NCI-H2107 treated with DMSO at 0.1 percent for 48 hours (cell line): ENCODE results near the gene RPSA.
"Not testable (repeated sequence)": the region's sequence is repeated elsewhere in the genome, so short reads cannot be mapped to it uniquely, and the experiment has no call there.

Experiments
- DNase-seq: peaks from one replicate; lab custom pipeline; 2025; ENCODE audit not compliant: unreplicated experiment; lab: John Stamatoyannopoulos, UW

The RPSA gene

GRCh38 chr3:39453872-39454271, 47.4 kb downstream of the RPSA start:
- not testable (repeated sequence) for DNase-seq

- no peak for DNase-seq
These were observed 48.2 kb downstream of the RPSA start for GRCh38 chr3:39454591-39455217.

- DNase-seq = no peak
These were observed 49.6 kb downstream of the RPSA start for GRCh38 chr3:39456159-39456558.

GRCh38 chr3:39457361-39457760, 50.8 kb downstream of the RPSA start:
- DNase-seq = no peak

- DNase-seq = not testable (repeated sequence)
These were observed 52.1 kb downstream of the RPSA start for GRCh38 chr3:39458579-39458978.

GRCh38 chr3:39460677-39461076, 54.2 kb downstream of the RPSA start:
- DNase-seq = no peak
